H1 (cell line): Measurements from ENCODE around the gene COPZ1. TPM values are rescaled to one million over a fixed set of nuclear protein-coding genes. Genes with fewer than 3 reads are reported as not detected.

ENCODE experiments used
- CEBPB ChIP-seq: IDR thresholded peaks from 2 replicates; pipeline ENCODE4 v1.6.1; 2012; ENCODE audit warnings: low read depth, low read length
- KDM1A ChIP-seq: fragments of 200-600, 300-600 bp; sonication (generic); IDR thresholded peaks from 2 replicates; pipeline ENCODE4 v1.7.1; 2016; ENCODE audit warnings: mild to moderate bottlenecking, low read length, borderline replicate concordance
- RAD21 ChIP-seq, 2 experiments: IDR thresholded peaks in 1 of 2; conservative IDR thresholded peaks in 1 of 2; 2 replicates each; pipeline ENCODE4 v1.6.1; 2011; ENCODE audit warnings: low read depth in 2 of 2, low read length in 2 of 2, improper control_type of control experiment in 1 of 2, inconsistent platforms in 1 of 2, mild to moderate bottlenecking in 1 of 2, moderate library complexity in 1 of 2
- SP1 ChIP-seq: IDR thresholded peaks from 2 replicates; pipeline ENCODE4 v1.6.1; 2011; ENCODE audit warnings: low read depth, low read length
- SRF ChIP-seq: IDR thresholded peaks from 2 replicates; pipeline ENCODE4 v1.6.1; 2011; ENCODE audit warnings: mild to moderate bottlenecking, low read depth, low read length, moderate library complexity
- TAF1 ChIP-seq: IDR thresholded peaks from 2 replicates; pipeline ENCODE4 v1.6.1; 2011; ENCODE audit warnings: mild to moderate bottlenecking, low read depth, low read length
- polyA plus RNA-seq, 7 experiments: library from polyadenylated mRNA; depleted of rRNA in 3 of 7; stranded (reverse) in 5 of 7; unstranded in 2 of 7; fragments of >200 nt in 5 of 7; fragments of 200-250 nt in 2 of 7; gene quantifications; 1 replicate in 5 of 7; 2 replicates in 1 of 7; 4 replicates in 1 of 7; pipeline versions ENCODE4 v1.2.1 to v1.2.3, GENCODE V29; 2011 to 2013; ENCODE audit warnings: missing spikeins in 2 of 7, mixed read lengths in 2 of 7
- total RNA-seq: library from RNA; stranded (reverse); fragmentation: NEBNext Ultra II Directional; extraction: Animal tissue kit (Norgen Biotek cat#: 25700); gene quantifications from 2 replicates; pipeline ENCODE4 v1.2.1, GENCODE V29; 2021

COPZ1 gene
- total and polyA plus RNA-seq, 2 of the 8 experiments (the other 6 are each of a cell fraction or from before 2014, with no cell fraction given), result 103 to 133 TPM

DNA sequence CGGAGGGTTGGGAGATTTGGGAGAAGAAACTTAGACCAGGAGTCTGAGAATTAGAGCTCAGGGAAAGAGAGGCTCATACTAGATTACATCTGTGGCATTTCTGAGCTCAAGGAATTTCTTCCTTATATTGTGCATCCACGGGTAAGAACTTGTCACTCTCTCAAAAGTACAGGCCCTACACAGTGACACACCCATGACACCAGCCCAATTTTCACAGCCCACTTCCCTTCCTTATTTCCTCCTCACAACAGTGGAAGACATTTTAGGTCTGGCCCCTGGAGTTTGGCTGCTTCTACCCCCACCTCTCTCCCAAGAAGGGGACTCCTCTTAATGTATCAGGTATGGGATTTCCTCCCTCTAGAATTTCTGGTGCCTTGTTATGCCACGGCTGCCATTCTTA lies 68.8 kb downstream of the COPZ1 start (continued):
- TF ChIP-seq SP1 (no peak), TAF1 (no peak), KDM1A (no peak), SRF (no peak), RAD21 (IDR thresholded peaks at IDR 0.05 in 1 of 2, conservative IDR thresholded peaks at IDR 0.05 in 1 of 2; ENCODE audit: low read depth in 2 of 2, low read length in 2 of 2) (no peak), CEBPB (no peak)
